PFSK-1 (cell line): ENCODE measurements around the gene FAM53B.

Source experiments
- FOXP2 ChIP-seq: optimal IDR thresholded peaks from 2 replicates; pipeline ENCODE3; 2011; ENCODE audit warnings: borderline replicate concordance, control low read depth, inconsistent platforms; ENCODE audit not compliant: insufficient read depth; ENCODE audit errors: extremely low read length, extremely low read depth
- POLR2AphosphoS5 ChIP-seq: IDR thresholded peaks from 2 replicates; pipeline ENCODE4 v1.6.1; 2012; ENCODE audit warnings: low read depth, mild to moderate bottlenecking, control low read depth, low read length, moderate library complexity
- SIN3A ChIP-seq: IDR thresholded peaks from 2 replicates; pipeline ENCODE4 v1.6.1; 2012; ENCODE audit warnings: mild to moderate bottlenecking, low read length, moderate library complexity, borderline replicate concordance; ENCODE audit not compliant: insufficient read depth
- TAF1 ChIP-seq: IDR thresholded peaks from 2 replicates; pipeline ENCODE4 v1.6.1; 2012; ENCODE audit warnings: low read length, control low read depth, borderline replicate concordance; ENCODE audit not compliant: insufficient read depth
- TF ChIP-seq, protein P1 (sequence below), 2 experiments: IDR thresholded peaks; 2 replicates each; pipeline versions ENCODE4 v1.6.1 to v1.8.0; 2011 to 2012; ENCODE audit warnings: low read depth in 2 of 2, low read length in 2 of 2, control low read depth in 1 of 2, inconsistent platforms in 1 of 2, mild to moderate bottlenecking in 1 of 2, moderate library complexity in 1 of 2; ENCODE audit not compliant: insufficient read depth in 1 of 2

FAM53B gene

DNA sequence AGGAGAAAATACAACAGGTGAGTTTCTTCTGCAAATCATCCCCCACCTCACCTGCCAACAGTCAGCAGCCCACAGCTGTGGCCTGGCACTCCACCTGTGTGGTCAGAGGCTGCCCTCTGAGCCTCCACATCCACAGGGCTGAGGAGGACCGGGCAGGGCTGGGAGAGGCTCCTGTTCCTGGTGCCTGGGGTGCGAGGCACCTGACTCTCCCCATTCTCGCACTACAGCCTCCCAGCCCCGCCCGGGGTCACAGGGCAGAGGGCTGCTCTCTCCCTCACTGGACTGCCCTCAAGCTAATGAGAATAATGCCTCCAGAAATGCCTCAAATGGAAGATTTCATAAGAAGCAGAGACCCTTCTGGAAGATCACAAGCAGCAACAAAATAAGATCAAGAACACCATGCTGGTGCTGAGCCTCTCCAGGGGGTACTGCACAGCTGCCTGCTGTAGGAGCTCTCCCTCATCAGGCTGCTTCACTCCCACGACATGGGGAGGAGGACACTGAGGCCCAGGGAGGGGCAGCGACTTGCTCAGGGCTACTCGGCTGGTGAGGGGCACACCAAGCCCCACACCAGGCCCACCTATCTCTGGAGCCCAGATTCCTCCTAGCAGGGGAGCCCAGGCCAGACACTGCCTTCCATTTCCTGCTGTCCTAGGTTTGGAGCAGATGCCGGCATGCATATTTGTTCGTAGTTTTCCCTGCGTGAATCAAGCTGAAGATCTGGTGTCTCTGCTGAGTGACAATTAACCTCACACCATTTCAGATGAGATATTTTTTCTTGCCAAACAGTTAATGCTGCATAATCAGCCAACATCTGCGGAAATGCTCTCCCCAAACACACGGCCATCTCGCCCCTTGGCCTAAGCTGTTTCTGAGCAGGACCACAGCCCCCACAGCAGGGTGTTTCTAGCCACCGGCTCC, 76.5 kb downstream of the FAM53B start:
- no peak for TF ChIP-seq TAF1
- TF ChIP-seq, protein P1, sequence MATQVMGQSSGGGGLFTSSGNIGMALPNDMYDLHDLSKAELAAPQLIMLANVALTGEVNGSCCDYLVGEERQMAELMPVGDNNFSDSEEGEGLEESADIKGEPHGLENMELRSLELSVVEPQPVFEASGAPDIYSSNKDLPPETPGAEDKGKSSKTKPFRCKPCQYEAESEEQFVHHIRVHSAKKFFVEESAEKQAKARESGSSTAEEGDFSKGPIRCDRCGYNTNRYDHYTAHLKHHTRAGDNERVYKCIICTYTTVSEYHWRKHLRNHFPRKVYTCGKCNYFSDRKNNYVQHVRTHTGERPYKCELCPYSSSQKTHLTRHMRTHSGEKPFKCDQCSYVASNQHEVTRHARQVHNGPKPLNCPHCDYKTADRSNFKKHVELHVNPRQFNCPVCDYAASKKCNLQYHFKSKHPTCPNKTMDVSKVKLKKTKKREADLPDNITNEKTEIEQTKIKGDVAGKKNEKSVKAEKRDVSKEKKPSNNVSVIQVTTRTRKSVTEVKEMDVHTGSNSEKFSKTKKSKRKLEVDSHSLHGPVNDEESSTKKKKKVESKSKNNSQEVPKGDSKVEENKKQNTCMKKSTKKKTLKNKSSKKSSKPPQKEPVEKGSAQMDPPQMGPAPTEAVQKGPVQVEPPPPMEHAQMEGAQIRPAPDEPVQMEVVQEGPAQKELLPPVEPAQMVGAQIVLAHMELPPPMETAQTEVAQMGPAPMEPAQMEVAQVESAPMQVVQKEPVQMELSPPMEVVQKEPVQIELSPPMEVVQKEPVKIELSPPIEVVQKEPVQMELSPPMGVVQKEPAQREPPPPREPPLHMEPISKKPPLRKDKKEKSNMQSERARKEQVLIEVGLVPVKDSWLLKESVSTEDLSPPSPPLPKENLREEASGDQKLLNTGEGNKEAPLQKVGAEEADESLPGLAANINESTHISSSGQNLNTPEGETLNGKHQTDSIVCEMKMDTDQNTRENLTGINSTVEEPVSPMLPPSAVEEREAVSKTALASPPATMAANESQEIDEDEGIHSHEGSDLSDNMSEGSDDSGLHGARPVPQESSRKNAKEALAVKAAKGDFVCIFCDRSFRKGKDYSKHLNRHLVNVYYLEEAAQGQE (IDR thresholded peaks at IDR 0.05; ENCODE audit: insufficient read depth in 1 of 2, low read depth in 2 of 2, low read length in 2 of 2): no peak

DNA sequence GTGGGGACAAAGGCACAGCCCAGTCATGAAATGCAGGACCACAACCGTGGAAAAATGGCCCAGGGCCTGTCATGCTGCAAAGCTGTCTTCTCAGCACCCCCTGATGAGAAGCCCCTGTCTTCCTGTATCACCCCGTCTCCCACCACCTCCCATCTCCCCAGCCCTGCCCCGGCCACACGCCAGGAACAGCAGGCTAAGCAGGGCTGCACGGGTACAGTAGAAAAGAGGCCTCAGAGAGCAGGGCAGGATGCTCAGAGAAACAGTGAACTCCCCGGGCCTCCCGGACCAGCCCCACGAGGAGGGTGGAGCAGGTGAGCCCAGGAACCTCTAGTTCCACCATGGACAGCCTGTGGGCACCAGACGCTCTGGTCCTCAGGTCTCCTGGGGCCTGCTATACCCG, 77.7 kb downstream of the FAM53B start:
- TF ChIP-seq, protein P1 (IDR thresholded peaks at IDR 0.05; ENCODE audit: insufficient read depth in 1 of 2, low read depth in 2 of 2, low read length in 2 of 2): no peak
- TF ChIP-seq TAF1 (no peak), FOXP2 (no peak), SIN3A (no peak), POLR2AphosphoS5 (no peak)

DNA sequence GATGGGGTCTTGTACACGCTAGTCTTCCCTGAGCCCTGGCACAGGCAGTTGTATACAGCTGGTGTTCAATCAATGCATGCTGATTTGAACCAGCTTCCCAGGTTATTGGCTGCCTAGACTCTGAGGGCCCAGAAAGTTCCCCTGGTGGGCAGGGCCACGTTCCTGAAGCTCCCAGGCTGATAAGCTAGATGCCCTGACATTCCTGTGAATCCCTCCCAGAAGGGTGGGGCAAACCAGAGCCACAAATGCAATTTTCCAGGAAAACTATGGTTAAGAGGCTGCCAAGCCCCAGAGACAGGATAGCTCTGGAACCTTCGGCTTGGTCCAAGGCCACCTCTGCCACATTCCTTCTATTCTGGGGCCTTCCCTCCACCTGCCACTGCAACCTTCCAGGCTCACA, 78.2 kb downstream of the FAM53B start:
- no peak for TF ChIP-seq POLR2AphosphoS5
- TF ChIP-seq SIN3A: no peak
- TF ChIP-seq FOXP2: no peak
- TF ChIP-seq, protein P1 (IDR thresholded peaks at IDR 0.05; ENCODE audit: insufficient read depth in 1 of 2, low read depth in 2 of 2, low read length in 2 of 2): no peak
- no peak for TF ChIP-seq TAF1

DNA sequence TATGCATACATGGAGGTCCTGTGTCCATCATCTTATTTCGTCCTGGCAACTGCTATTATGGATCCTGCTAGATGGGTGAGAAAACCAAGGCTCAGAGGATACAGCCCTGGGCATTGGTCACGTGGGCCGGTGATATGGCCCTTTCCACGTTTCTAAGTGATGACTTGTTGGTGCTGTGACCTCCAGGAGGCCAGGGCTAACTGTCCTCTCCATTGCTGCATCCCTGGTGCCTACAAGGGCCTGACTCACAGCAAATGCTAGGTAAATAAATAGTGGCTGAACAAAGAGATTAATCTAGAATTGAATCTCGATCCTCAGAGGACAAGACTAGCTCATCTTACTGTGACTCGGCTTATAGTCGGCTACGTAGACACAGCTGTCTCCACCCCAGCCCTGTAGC, 78.6 kb downstream of the FAM53B start:
- TF ChIP-seq POLR2AphosphoS5: no peak
- no peak for TF ChIP-seq SIN3A
- TF ChIP-seq TAF1: no peak
- TF ChIP-seq, protein P1 (IDR thresholded peaks at IDR 0.05; ENCODE audit: insufficient read depth in 1 of 2, low read depth in 2 of 2, low read length in 2 of 2): no peak
- TF ChIP-seq FOXP2: no peak

DNA sequence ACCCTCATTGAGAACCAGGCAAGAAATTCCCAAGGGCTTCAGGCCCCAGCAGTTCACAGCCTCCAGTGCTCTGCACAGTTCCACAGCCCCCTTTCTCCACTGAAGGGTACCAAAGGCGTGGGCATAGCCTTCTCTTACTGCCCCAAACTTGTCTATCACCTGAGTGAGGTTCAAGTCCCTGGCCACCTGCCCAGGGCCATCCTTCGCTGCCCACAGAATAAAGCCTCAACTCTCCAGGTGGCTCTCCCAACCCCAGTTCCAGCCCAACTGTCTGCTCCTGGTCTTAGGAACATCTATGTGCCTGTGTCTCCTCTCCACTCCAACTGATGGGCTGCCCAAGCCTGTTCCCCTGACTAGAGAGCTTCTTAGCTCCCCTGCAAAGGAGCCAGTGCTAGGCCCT, 79.1 kb downstream of the FAM53B start:
- TF ChIP-seq TAF1 (no peak), FOXP2 (no peak), POLR2AphosphoS5 (no peak)
- TF ChIP-seq, protein P1 (IDR thresholded peaks at IDR 0.05; ENCODE audit: insufficient read depth in 1 of 2, low read depth in 2 of 2, low read length in 2 of 2): no peak
